MCF 10A (cell line): ENCODE results near the gene PPM1L. TPM values are rescaled to one million over a fixed set of nuclear protein-coding genes. Genes with fewer than 3 reads are reported as not detected.

ENCODE experiments used
- BruUV-seq: library from RNA; stranded (reverse); fragments of 400-500 nt; replicated peaks from 2 replicates; lab custom pipeline; 2021; lab: Mats Ljungman, UMichigan
- CTCF ChIA-PET: fragments of 300-600 bp; sonication (Branson Sonifier 250); formaldehyde crosslinking; extraction: SDS; loops from one replicate; lab custom pipeline; 2021; ENCODE audit warnings: antibody characterized with exemption, inconsistent platforms; lab: Yijun Ruan, JAX
- POLR2A ChIA-PET: fragments of 300-600, 350-650 bp; sonication (Branson Sonifier 250); formaldehyde crosslinking; extraction: SDS; loops from one replicate; lab custom pipeline; 2020; ENCODE audit warnings: antibody characterized with exemption, inconsistent platforms; lab: Yijun Ruan, JAX
- DNase-seq: peaks from one replicate; pipeline ENCODE4 v3.0.0-alpha.2; 2018; ENCODE audit not compliant: unreplicated experiment
- H3K27ac Mint-ChIP-seq: one replicate; pipeline ENCODE4 v1.8.0; 2022; ENCODE audit warnings: mild to moderate bottlenecking, low read depth, mixed read lengths; ENCODE audit not compliant: unreplicated experiment
- H3K27me3 Mint-ChIP-seq: one replicate; pipeline ENCODE4 v1.8.0; 2022; ENCODE audit warnings: mixed read lengths; ENCODE audit not compliant: insufficient read depth, unreplicated experiment
- H3K36me3 Mint-ChIP-seq: one replicate; pipeline ENCODE4 v1.8.0; 2022; ENCODE audit warnings: mild to moderate bottlenecking, moderate library complexity, mixed read lengths; ENCODE audit not compliant: insufficient read depth, unreplicated experiment
- H3K4me1 Mint-ChIP-seq: one replicate; pipeline ENCODE4 v1.8.0; 2022; ENCODE audit warnings: mixed read lengths; ENCODE audit not compliant: insufficient read depth, unreplicated experiment
- H3K4me3 Mint-ChIP-seq: one replicate; pipeline ENCODE4 v1.8.0; 2022; ENCODE audit warnings: mild to moderate bottlenecking, moderate library complexity, mixed read lengths; ENCODE audit not compliant: unreplicated experiment
- H3K9me3 Mint-ChIP-seq: one replicate; pipeline ENCODE4 v1.8.0; 2022; ENCODE audit warnings: mixed read lengths; ENCODE audit not compliant: unreplicated experiment
- intact Hi-C: fragments of 100-400 bp; cut with micrococcal nuclease; formaldehyde crosslinking; loops from 2 replicates; pipeline ENCODE4 v1.14.1; 2022
- total RNA-seq: library from RNA; stranded (reverse); gene quantifications from 2 replicates; pipeline ENCODE4 v1.2.3, GENCODE V29; 2022
- TF ChIP-seq, protein P1 (sequence below): fragments of 200-600 bp; IDR thresholded peaks from one replicate; pipeline ENCODE4 v1.8.0; 2022; ENCODE audit warnings: antibody characterized with exemption, mild to moderate bottlenecking; ENCODE audit not compliant: unreplicated experiment

PPM1L gene
- total RNA-seq, 1 experiment from 2014 or later = 2.1 TPM

DNA sequence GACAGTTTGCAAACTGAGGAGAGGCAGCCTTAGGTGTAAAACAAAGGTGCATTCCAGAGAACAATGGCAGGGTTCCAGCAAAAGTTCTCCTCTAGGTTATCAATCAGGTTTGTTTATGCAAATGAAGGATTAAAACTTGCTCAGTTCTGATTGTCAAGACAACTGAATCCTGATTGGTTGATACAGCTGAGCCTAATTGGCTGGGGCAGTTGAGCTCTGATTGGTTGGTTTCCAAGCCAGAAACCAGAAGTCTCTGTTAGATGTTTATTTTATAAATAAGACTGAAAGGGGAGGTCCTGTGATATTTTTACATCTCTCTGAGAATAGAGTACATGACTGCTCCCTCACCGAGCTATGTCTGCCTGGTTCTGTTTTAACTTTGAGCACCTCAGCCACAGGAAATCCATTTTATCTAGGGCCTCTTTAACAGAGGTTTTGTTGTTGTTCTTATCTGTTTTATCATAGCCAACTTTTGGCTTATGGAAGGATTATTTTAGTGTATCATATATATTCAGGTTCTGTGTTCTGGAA is 37.8 kb downstream of the PPM1L start:
- CTCF ChIA-PET = interaction anchor here (0.6 to 1.4 kb wide), 3 partner anchors 9 to 598 kb away, joined by 3 to 4 read pairs (median 4); no protein-coding TSS in a partner anchor
- Mint-ChIP-seq H3K9me3 (no peaks in the 10 kb centered on the region), H3K27me3 (no peaks in the 10 kb centered on the region), H3K4me3 (no peak overlapping the region), H3K27ac (no peak overlapping the region), H3K36me3 (peaks cover 7% of the 10 kb centered on the region), H3K4me1 (peaks cover 11% of the 10 kb centered on the region)
- TF ChIP-seq, protein P1, sequence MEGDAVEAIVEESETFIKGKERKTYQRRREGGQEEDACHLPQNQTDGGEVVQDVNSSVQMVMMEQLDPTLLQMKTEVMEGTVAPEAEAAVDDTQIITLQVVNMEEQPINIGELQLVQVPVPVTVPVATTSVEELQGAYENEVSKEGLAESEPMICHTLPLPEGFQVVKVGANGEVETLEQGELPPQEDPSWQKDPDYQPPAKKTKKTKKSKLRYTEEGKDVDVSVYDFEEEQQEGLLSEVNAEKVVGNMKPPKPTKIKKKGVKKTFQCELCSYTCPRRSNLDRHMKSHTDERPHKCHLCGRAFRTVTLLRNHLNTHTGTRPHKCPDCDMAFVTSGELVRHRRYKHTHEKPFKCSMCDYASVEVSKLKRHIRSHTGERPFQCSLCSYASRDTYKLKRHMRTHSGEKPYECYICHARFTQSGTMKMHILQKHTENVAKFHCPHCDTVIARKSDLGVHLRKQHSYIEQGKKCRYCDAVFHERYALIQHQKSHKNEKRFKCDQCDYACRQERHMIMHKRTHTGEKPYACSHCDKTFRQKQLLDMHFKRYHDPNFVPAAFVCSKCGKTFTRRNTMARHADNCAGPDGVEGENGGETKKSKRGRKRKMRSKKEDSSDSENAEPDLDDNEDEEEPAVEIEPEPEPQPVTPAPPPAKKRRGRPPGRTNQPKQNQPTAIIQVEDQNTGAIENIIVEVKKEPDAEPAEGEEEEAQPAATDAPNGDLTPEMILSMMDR = no peak
- intact Hi-C loops = no loop called here
- no peak for DNase-seq
- BruUV-seq = no TSS peak
- POLR2A ChIA-PET = interaction anchor here (0.9 to 1.2 kb wide), 3 partner anchors 17 to 39 kb away, joined by 3 to 4 read pairs (median 3); partner anchors contain the start of gene PPM1L

GRCh38 chr3:160796089-160796812 is 40.2 kb downstream of the PPM1L start:
- H3K27ac Mint-ChIP-seq = peak overlapping the region; percentile 68
- intact Hi-C loops = no loop called here
- peaks cover 7% of the 10 kb centered on the region for H3K36me3 Mint-ChIP-seq
- H3K27me3 Mint-ChIP-seq = no peaks in the 10 kb centered on the region
- BruUV-seq = no TSS peak
- POLR2A ChIA-PET = interaction anchor here (0.6 to 3.3 kb wide), 8 partner anchors 25 to 427 kb away, joined by 3 to 31 read pairs (median 4); partner anchors contain the start of gene PPM1L
- DNase-seq = no peak
- CTCF ChIA-PET = interaction anchor here (0.6 to 1.3 kb wide), 5 partner anchors 30 to 248 kb away, joined by 3 to 4 read pairs (median 3); no protein-coding TSS in a partner anchor
- H3K4me3 Mint-ChIP-seq = no peak overlapping the region
- TF ChIP-seq, protein P1 = no peak
- peaks cover 11% of the 10 kb centered on the region for H3K4me1 Mint-ChIP-seq
- H3K9me3 Mint-ChIP-seq = no peaks in the 10 kb centered on the region

DNA sequence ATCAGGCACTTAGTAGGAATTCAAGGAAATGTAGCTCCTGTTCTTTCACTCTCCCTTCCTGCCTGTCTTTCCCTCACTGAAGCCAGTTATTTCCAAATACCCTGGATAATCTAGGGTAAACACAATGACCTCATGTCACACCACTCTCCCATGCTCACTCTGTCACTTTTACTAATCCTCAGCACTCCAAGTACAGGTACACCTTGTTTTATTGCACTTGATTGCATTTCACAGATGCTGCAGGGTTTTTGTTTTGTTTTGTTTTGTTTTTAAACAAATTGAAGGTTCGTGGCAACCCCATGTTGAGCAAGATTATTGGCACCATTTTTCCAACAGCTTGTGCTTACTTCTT is 40.8 kb downstream of the PPM1L start:
- H3K36me3 Mint-ChIP-seq = peaks cover 7% of the 10 kb centered on the region
- H3K27me3 Mint-ChIP-seq = no peaks in the 10 kb centered on the region
- H3K9me3 Mint-ChIP-seq = no peaks in the 10 kb centered on the region
- intact Hi-C loops = no loop called here
- BruUV-seq = no TSS peak
- CTCF ChIA-PET = interaction anchor here (0.6 to 1.3 kb wide), 5 partner anchors 30 to 455 kb away, joined by 3 to 4 read pairs (median 3); no protein-coding TSS in a partner anchor
- TF ChIP-seq, protein P1 = no peak
- H3K4me3 Mint-ChIP-seq = no peak overlapping the region
- peaks cover 14% of the 10 kb centered on the region for H3K4me1 Mint-ChIP-seq
- DNase-seq = peak; percentile 25
- POLR2A ChIA-PET = interaction anchor here (0.6 to 3.3 kb wide), 11 partner anchors 16 to 867 kb away, joined by 3 to 31 read pairs (median 3); partner anchors contain the start of gene PPM1L
- H3K27ac Mint-ChIP-seq = peak overlapping the region; percentile 68

DNA sequence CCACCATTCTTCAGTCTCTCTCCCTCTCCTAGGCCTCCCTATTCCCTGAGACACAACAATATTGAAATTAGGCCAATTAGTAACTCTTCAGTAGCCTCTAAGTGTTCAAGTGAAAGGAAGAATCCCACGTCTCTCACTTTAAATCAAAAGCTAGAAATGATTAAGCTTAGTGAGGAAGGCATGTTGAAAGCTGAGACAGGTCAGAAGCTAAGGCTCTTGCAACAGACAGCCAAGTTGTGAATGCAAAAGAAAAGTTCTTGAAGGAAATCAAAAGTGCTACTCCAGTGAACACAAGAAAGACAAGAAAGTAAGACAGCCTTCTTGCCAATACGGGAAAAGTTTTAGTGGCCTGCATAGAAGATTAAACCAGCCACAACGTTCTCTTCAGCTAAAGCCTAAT is 41.3 kb downstream of the PPM1L start:
- Mint-ChIP-seq H3K4me1 (peaks cover 19% of the 10 kb centered on the region), H3K9me3 (no peaks in the 10 kb centered on the region), H3K27ac (peak overlapping the region; percentile 68), H3K36me3 (peaks cover 7% of the 10 kb centered on the region), H3K27me3 (no peaks in the 10 kb centered on the region), H3K4me3 (no peak overlapping the region)
- CTCF ChIA-PET = interaction anchor here (0.6 to 1.3 kb wide), 5 partner anchors 25 to 455 kb away, joined by 3 to 4 read pairs (median 3); no protein-coding TSS in a partner anchor
- POLR2A ChIA-PET = interaction anchor here (0.7 to 3.3 kb wide), 9 partner anchors 17 to 868 kb away, joined by 3 to 31 read pairs (median 4); partner anchors contain the start of gene PPM1L
- no peak for DNase-seq
- TF ChIP-seq, protein P1 = no peak
- no TSS peak for BruUV-seq
- intact Hi-C loops = no loop called here
